ENCODE measurements around the gene WDR47. TPM values are rescaled to one million over a fixed set of nuclear protein-coding genes. Genes with fewer than 3 reads are reported as not detected.

The WDR47 gene
- total RNA-seq, 2 donors from 2014 or later: 6.4 to 25.7 TPM

DNA sequence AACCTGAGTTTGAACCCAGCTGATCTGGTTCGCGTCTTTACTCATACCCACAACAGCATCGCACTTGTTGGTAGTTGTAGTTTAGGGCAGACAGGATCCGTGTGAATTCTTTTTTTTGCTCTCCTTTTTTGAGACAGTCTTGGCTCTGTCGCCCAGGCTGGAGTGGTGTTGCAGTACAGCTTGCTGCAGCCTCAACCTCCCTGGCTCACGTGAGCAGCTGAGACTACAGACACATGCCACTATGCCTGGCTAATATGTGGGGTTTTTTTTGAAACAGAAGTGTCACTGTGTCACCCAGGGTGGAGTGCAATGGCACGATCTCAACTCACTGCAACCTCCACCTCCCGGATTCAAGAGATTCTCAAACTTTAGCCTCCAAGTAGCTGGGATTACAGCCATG is 26.0 kb upstream of the WDR47 start:
- WGBS: 80% methylated on average over 8 of the region's 8 CpGs
- H3K36me3 ChIP-seq: peaks cover 0 to 2% of the 10 kb centered on the region in 2 donors
- H3K27me3 ChIP-seq (replicated peaks; ENCODE audit: insufficient read depth): no peaks in the 10 kb centered on the region
- intact Hi-C loops (cut with DNase I): no loop called here
- H3K9me3 ChIP-seq: no peaks in the 10 kb centered on the region
- H3K4me3 ChIP-seq: no peak overlapping the region
- H3K4me1 ChIP-seq (replicated peaks): no peaks in the 10 kb centered on the region
- TF ChIP-seq, protein P1, sequence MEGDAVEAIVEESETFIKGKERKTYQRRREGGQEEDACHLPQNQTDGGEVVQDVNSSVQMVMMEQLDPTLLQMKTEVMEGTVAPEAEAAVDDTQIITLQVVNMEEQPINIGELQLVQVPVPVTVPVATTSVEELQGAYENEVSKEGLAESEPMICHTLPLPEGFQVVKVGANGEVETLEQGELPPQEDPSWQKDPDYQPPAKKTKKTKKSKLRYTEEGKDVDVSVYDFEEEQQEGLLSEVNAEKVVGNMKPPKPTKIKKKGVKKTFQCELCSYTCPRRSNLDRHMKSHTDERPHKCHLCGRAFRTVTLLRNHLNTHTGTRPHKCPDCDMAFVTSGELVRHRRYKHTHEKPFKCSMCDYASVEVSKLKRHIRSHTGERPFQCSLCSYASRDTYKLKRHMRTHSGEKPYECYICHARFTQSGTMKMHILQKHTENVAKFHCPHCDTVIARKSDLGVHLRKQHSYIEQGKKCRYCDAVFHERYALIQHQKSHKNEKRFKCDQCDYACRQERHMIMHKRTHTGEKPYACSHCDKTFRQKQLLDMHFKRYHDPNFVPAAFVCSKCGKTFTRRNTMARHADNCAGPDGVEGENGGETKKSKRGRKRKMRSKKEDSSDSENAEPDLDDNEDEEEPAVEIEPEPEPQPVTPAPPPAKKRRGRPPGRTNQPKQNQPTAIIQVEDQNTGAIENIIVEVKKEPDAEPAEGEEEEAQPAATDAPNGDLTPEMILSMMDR (IDR thresholded peaks at IDR 0.05): no peak
- TF ChIP-seq POLR2A (IDR thresholded peaks at IDR 0.05) (no peak), POLR2AphosphoS5 (IDR thresholded peaks at IDR 0.05) (no peak)
- H3K27ac ChIP-seq: no peak overlapping the region
- DNase-seq (ENCODE audit: low spot score): no peak

GRCh38 chr1:109065137-109065536 is 23.2 kb upstream of the WDR47 start:
- Histone ChIP-seq H3K27me3 (replicated peaks; ENCODE audit: insufficient read depth) (no peaks in the 10 kb centered on the region), H3K9me3 (no peaks in the 10 kb centered on the region), H3K27ac (no peak overlapping the region), H3K4me3 (no peak overlapping the region), H3K4me1 (replicated peaks) (no peaks in the 10 kb centered on the region), H3K36me3 (peaks cover 0 to 2% of the 10 kb centered on the region in 2 donors)
- intact Hi-C loops (cut with DNase I): no loop called here
- TF ChIP-seq POLR2AphosphoS5 (IDR thresholded peaks at IDR 0.05) (no peak), POLR2A (IDR thresholded peaks at IDR 0.05) (no peak)
- TF ChIP-seq, protein P1 (IDR thresholded peaks at IDR 0.05): no peak
- WGBS: 98% methylated on average over 3 of the region's 3 CpGs
- no peak for DNase-seq (ENCODE audit: low spot score)

DNA sequence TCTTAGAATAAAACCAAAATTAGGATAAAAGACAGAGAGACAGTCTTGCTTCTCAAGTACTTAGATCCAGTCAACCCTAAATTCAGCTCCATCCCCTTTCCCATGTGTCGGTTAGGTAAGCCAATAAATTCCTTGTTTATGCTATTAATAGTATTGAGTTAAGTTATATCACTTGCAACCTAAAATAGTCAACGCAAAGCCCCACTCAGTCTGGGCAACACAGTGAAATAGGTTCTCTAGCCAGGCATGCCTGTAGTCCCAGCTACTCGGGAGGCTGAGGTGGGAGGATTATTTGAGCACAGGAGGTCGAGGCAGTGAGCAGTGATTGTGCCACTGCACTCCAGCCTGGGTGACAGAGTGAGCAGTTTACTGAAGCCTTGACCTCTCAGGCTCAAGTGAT is 19.3 kb upstream of the WDR47 start:
- Histone ChIP-seq H3K9me3 (no peaks in the 10 kb centered on the region), H3K27me3 (replicated peaks; ENCODE audit: insufficient read depth) (no peaks in the 10 kb centered on the region), H3K4me1 (replicated peaks) (no peaks in the 10 kb centered on the region), H3K4me3 (no peak overlapping the region), H3K27ac (no peak overlapping the region), H3K36me3 (peaks cover 0 to 2% of the 10 kb centered on the region in 2 donors)
- TF ChIP-seq POLR2A (IDR thresholded peaks at IDR 0.05) (no peak), POLR2AphosphoS5 (IDR thresholded peaks at IDR 0.05) (no peak)
- intact Hi-C loops (cut with DNase I): no loop called here
- no peak for DNase-seq (ENCODE audit: low spot score)
- 75% methylated on average over 4 of the region's 4 CpGs for WGBS

DNA sequence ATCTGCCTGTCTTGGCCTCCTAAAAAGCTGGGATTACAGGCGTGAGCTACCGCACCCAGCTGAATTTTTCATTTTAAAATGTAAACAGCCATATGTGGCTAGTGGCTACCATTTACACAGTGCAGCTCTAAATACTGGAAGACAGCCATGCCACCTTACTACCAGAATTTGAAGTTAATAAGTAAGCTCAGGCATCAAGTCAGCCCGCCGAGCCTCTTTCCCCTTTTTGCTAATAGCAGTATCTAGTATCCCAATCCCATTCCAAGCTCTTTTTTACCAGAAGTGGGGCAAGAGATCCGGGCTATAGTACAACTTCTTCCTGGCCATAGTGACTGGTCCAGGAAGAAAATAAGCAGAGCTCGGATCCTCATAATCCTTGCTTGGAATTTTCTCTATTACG is 18.8 kb upstream of the WDR47 start:
- Histone ChIP-seq H3K27me3 (replicated peaks; ENCODE audit: insufficient read depth) (no peaks in the 10 kb centered on the region), H3K36me3 (peaks cover 0 to 2% of the 10 kb centered on the region in 2 donors), H3K9me3 (no peaks in the 10 kb centered on the region), H3K27ac (no peak overlapping the region), H3K4me1 (replicated peaks) (no peaks in the 10 kb centered on the region), H3K4me3 (no peak overlapping the region)
- TF ChIP-seq POLR2AphosphoS5 (IDR thresholded peaks at IDR 0.05) (no peak), POLR2A (IDR thresholded peaks at IDR 0.05) (no peak)
- TF ChIP-seq, protein P1 (IDR thresholded peaks at IDR 0.05): no peak
- WGBS: 86% methylated on average over 7 of the region's 7 CpGs
- no peak for DNase-seq (ENCODE audit: low spot score)
- intact Hi-C loops (cut with DNase I): no loop called here

DNA sequence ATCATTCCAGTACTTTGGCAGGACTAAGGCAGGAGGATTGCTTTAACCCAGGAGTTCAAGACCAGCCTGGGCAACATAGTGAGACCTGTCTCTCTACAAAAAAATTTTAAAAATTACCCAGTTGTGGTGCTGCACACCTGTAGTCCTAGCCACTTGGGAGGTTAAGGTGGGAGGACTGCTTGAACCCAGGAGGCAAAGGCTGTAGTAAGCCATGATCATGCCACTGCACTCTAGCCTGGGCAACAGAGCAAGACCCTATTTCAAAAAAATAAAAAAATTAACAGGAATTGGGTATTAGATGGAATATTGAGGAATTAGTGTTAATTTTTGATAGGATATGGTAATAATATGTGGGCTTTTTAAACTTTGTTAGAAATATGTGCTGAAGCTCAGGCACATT is 17.1 kb upstream of the WDR47 start:
- DNase-seq (ENCODE audit: low spot score): no peak
- Histone ChIP-seq H3K36me3 (no peaks in the 10 kb centered on the region), H3K27me3 (replicated peaks; ENCODE audit: insufficient read depth) (no peaks in the 10 kb centered on the region), H3K27ac (no peak overlapping the region), H3K9me3 (no peaks in the 10 kb centered on the region), H3K4me1 (replicated peaks) (no peaks in the 10 kb centered on the region), H3K4me3 (no peak overlapping the region)
- intact Hi-C loops (cut with DNase I): no loop called here
- TF ChIP-seq, protein P1 (IDR thresholded peaks at IDR 0.05): no peak
- TF ChIP-seq POLR2A (IDR thresholded peaks at IDR 0.05) (no peak), POLR2AphosphoS5 (IDR thresholded peaks at IDR 0.05) (no peak)

All from prostate gland (tissue), 2 donors.